Measurements from ENCODE around the gene CTCFL.

GRCh38 chr20:57474816-57475215, 50.1 kb downstream of the CTCFL start:
- TF ChIP-seq CTCF (IDR thresholded peaks at IDR 0.05) (no peak), POLR2AphosphoS5 (IDR thresholded peaks at IDR 0.05) (no peak), POLR2A (IDR thresholded peaks at IDR 0.05) (no peak)
